ENCODE data around the gene PDE4D.

DNA sequence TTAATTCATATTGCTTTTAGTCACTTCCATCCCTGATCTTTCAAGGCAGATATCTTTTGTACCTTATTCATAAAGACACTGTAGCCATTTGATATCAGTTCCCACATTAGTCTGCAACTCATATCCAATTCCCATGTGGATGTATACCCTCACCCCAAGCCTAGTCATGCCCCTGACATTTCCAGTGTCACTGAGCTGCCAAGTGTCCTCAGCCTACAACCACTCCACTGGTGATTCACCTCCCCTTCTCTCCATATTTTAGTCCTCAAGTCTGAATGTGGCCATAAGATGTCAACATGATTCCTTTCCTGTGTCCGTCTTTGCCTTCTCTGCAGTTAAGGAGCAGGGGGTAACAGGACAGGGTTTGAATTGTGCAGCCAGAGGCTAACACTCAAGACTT lies 963.8 kb downstream of the PDE4D start:
- TF ChIP-seq, protein P1, sequence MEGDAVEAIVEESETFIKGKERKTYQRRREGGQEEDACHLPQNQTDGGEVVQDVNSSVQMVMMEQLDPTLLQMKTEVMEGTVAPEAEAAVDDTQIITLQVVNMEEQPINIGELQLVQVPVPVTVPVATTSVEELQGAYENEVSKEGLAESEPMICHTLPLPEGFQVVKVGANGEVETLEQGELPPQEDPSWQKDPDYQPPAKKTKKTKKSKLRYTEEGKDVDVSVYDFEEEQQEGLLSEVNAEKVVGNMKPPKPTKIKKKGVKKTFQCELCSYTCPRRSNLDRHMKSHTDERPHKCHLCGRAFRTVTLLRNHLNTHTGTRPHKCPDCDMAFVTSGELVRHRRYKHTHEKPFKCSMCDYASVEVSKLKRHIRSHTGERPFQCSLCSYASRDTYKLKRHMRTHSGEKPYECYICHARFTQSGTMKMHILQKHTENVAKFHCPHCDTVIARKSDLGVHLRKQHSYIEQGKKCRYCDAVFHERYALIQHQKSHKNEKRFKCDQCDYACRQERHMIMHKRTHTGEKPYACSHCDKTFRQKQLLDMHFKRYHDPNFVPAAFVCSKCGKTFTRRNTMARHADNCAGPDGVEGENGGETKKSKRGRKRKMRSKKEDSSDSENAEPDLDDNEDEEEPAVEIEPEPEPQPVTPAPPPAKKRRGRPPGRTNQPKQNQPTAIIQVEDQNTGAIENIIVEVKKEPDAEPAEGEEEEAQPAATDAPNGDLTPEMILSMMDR (IDR thresholded peaks at IDR 0.05): no peak
- no peak for TF ChIP-seq POLR2A (IDR thresholded peaks at IDR 0.05)

Measured in heart left ventricle (tissue), 13 donors.